HCT116 (cell line): ENCODE results near the gene CD99L2. TPM values are rescaled to one million over a fixed set of nuclear protein-coding genes. Genes with fewer than 3 reads are reported as not detected.

ENCODE experiments used
- ATAC-seq: fragments of 200-7000 bp; cut with Tn5 transposase; 2 replicates; pipeline ENCODE4 v1.9.1; 2020; ENCODE audit warnings: mild to moderate bottlenecking, moderate library complexity
- BruUV-seq: library from RNA; stranded (reverse); fragments of 400-500 nt; replicated peaks from 2 replicates; lab custom pipeline; 2021; lab: Mats Ljungman, UMichigan
- CTCF ChIA-PET: fragments of 300-600 bp; sonication (Branson Sonifier 250); formaldehyde crosslinking; loops from one replicate; lab custom pipeline; 2021; ENCODE audit warnings: antibody characterized with exemption; lab: Charles Lee
- POLR2A ChIA-PET: fragments of 300-600, 350-600 bp; sonication (Branson Sonifier 250); formaldehyde crosslinking; loops from one replicate; lab custom pipeline; 2021; ENCODE audit warnings: antibody characterized with exemption; lab: Charles Lee
- RAD21 ChIA-PET, 2 experiments: fragments of 300-600 bp; sonication (Branson Sonifier 250); formaldehyde crosslinking; loops; one replicate each; lab custom pipeline; 2023; ENCODE audit warnings: low total read pairs in 2 of 2; ENCODE audit not compliant: uncharacterized antibody in 2 of 2, unreplicated experiment in 2 of 2, low non-redundant PET in 1 of 2; lab: Charles Lee
- DNase-seq: peaks from one replicate; pipeline ENCODE4 v3.0.0-alpha.2; 2010; ENCODE audit warnings: low read depth, low spot score
- H2AFZ ChIP-seq: fragments of 200-600 bp; shearing (Covaris generic), sonication (generic); 2 replicates; pipeline ENCODE4 v1.6.1; 2017; ENCODE audit warnings: low read depth, mixed run types, mixed read lengths, antibody characterized with exemption, low read length; ENCODE audit not compliant: poor library complexity, severe bottlenecking
- H3K27ac ChIP-seq: 2 replicates; pipeline ENCODE4 v1.5.1; 2012; ENCODE audit warnings: low read depth, low read length
- H3K27me3 ChIP-seq: fragments of 200-600 bp; sonication (generic); 2 replicates; pipeline ENCODE4 v1.6.1; 2016; ENCODE audit warnings: mixed run types, low read length, mixed read lengths; ENCODE audit not compliant: insufficient read depth
- H3K36me3 ChIP-seq, 2 experiments: fragments of 200-500 bp in 1 of 2; fragments of 200-600 bp in 1 of 2; sonication (Bioruptor generic) in 1 of 2; sonication (generic) in 1 of 2; 2 replicates each; pipeline versions ENCODE4 v1.5.1 to v1.6.1; 2014 to 2016; ENCODE audit warnings: low read length in 2 of 2, inconsistent platforms in 1 of 2, mixed read lengths in 1 of 2, mixed run types in 1 of 2; ENCODE audit not compliant: insufficient read depth in 2 of 2, control insufficient read depth in 1 of 2
- H3K4me1 ChIP-seq, 2 experiments: fragments of 200-600 bp in 1 of 2; sonication (generic) in 1 of 2; 2 replicates each; pipeline versions ENCODE4 v1.5.1 to v1.6.1; 2012 to 2017; ENCODE audit warnings: low read length in 2 of 2, inconsistent platforms in 1 of 2, mild to moderate bottlenecking in 1 of 2, mixed read lengths in 1 of 2, mixed run types in 1 of 2, moderate library complexity in 1 of 2; ENCODE audit not compliant: insufficient read depth in 2 of 2, control insufficient read depth in 1 of 2
- H3K4me2 ChIP-seq: fragments of 200-600 bp; sonication (generic); 2 replicates; pipeline ENCODE4 v1.6.1; 2017; ENCODE audit warnings: mixed run types, low read length, mixed read lengths
- H3K4me3 ChIP-seq, 2 experiments: fragments of 200-600 bp in 1 of 2; sonication (generic) in 1 of 2; replicated peaks in 1 of 2; 2 replicates each; pipeline ENCODE4 v1.5.1; 2011 to 2016; ENCODE audit warnings: low read length in 2 of 2, control low read depth in 1 of 2, low read depth in 1 of 2, mild to moderate bottlenecking in 1 of 2, mixed read lengths in 1 of 2, mixed run types in 1 of 2
- H3K79me2 ChIP-seq: fragments of 200-600 bp; sonication (generic); 2 replicates; pipeline ENCODE4 v1.6.1; 2017; ENCODE audit warnings: mild to moderate bottlenecking, mixed run types, low read length, moderate library complexity, mixed read lengths; ENCODE audit not compliant: insufficient read depth
- H3K9ac ChIP-seq: fragments of 200-600 bp; sonication (generic); 2 replicates; pipeline ENCODE4 v1.6.1; 2016; ENCODE audit warnings: low read length, mixed read lengths
- H3K9me2 ChIP-seq: fragments of 200-600 bp; sonication (generic), shearing (Covaris generic); 2 replicates; pipeline ENCODE4 v1.6.1; 2017; ENCODE audit warnings: mixed run types, mild to moderate bottlenecking, moderate library complexity; ENCODE audit not compliant: insufficient read depth
- H3K9me3 ChIP-seq, 2 experiments: fragments of 200-500 bp in 1 of 2; fragments of 200-600 bp in 1 of 2; sonication (Bioruptor generic) in 1 of 2; sonication (generic) in 1 of 2; 2 replicates each; pipeline ENCODE4 v1.6.1; 2014 to 2017; ENCODE audit warnings: low read length in 2 of 2, mixed read lengths in 2 of 2, inconsistent platforms in 1 of 2, low read depth in 1 of 2, mild to moderate bottlenecking in 1 of 2, mixed run types in 1 of 2, moderate library complexity in 1 of 2; ENCODE audit not compliant: control insufficient read depth in 1 of 2, insufficient read depth in 1 of 2
- H4K20me1 ChIP-seq: fragments of 200-600 bp; sonication (generic), shearing (Covaris generic); 2 replicates; pipeline ENCODE4 v1.6.1; 2017; ENCODE audit warnings: mixed run types, mild to moderate bottlenecking, moderate library complexity; ENCODE audit not compliant: insufficient read depth
- CEBPB ChIP-seq: IDR thresholded peaks from 2 replicates; pipeline ENCODE4 v1.6.1; 2012; ENCODE audit warnings: low read depth
- CTCF ChIP-seq, 3 experiments: fragments of 200-600 bp in 1 of 3; sonication (generic) in 1 of 3; IDR thresholded peaks in 2 of 3; conservative IDR thresholded peaks in 1 of 3; 2 replicates each; pipeline ENCODE4 v1.5.1; 2012 to 2017; ENCODE audit warnings: low read depth in 2 of 3, low read length in 2 of 3, antibody characterized with exemption in 1 of 3, borderline replicate concordance in 1 of 3, control low read depth in 1 of 3, mild to moderate bottlenecking in 1 of 3, mixed read lengths in 1 of 3, mixed run types in 1 of 3, moderate library complexity in 1 of 3; ENCODE audit not compliant: insufficient read depth in 1 of 3
- ELF1 ChIP-seq: IDR thresholded peaks from 2 replicates; pipeline ENCODE4 v1.6.1; 2012; ENCODE audit warnings: low read depth, borderline replicate concordance
- FOSL1 ChIP-seq: IDR thresholded peaks from 2 replicates; pipeline ENCODE4 v1.6.1; 2012; ENCODE audit warnings: low read depth
- RAD21 ChIP-seq: IDR thresholded peaks from 2 replicates; pipeline ENCODE4 v1.6.1; 2012; ENCODE audit warnings: low read depth, mild to moderate bottlenecking
- intact Hi-C: fragments of 100-400 bp; cut with micrococcal nuclease; formaldehyde crosslinking; loops from 2 replicates; pipeline ENCODE4 v1.10.0; 2022
- total RNA-seq: library from RNA; stranded (reverse); gene quantifications from one replicate; pipeline ENCODE4 v1.2.1, GENCODE V29; 2021; ENCODE audit not compliant: unreplicated experiment
- TF ChIP-seq, protein P1 (sequence below): IDR thresholded peaks from 2 replicates; pipeline ENCODE4 v1.6.1; 2012; ENCODE audit warnings: low read depth
- TF ChIP-seq, protein P2 (sequence below): IDR thresholded peaks from 2 replicates; pipeline ENCODE4 v1.6.1; 2011; ENCODE audit warnings: mild to moderate bottlenecking, low read length, moderate library complexity; ENCODE audit not compliant: insufficient replicate concordance; ENCODE audit errors: extremely low read depth

The CD99L2 gene
- total RNA-seq, 1 experiment from 2014 or later: 6.2 TPM

DNA sequence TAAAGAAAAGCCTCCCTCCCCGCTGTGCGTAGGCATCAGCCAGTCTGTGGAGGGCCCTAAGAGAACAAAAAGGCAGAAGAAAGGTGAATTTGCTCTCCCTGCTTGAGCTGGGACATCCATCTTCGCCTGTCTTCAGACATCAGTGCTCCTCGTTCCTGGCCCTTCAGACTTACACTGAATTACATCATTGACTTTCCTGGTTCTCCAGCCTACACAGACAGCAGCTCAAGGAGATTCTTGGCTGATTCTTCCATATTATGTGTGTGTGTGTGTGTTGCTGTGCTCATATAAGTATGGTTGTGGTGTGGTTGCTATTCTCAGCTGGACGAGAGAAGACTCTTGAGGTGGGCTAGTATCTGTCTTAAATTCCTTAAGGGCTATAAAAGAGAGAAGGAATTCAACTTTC is 35.5 kb upstream of the CD99L2 start (continued):
- TF ChIP-seq CTCF (IDR thresholded peaks at IDR 0.05 in 2 of 3, conservative IDR thresholded peaks at IDR 0.05 in 1 of 3; ENCODE audit: borderline replicate concordance in 1 of 3, insufficient read depth in 1 of 3, low read depth in 2 of 3, low read length in 2 of 3) (no peak), ELF1 (no peak)
- TF ChIP-seq, protein P1, sequence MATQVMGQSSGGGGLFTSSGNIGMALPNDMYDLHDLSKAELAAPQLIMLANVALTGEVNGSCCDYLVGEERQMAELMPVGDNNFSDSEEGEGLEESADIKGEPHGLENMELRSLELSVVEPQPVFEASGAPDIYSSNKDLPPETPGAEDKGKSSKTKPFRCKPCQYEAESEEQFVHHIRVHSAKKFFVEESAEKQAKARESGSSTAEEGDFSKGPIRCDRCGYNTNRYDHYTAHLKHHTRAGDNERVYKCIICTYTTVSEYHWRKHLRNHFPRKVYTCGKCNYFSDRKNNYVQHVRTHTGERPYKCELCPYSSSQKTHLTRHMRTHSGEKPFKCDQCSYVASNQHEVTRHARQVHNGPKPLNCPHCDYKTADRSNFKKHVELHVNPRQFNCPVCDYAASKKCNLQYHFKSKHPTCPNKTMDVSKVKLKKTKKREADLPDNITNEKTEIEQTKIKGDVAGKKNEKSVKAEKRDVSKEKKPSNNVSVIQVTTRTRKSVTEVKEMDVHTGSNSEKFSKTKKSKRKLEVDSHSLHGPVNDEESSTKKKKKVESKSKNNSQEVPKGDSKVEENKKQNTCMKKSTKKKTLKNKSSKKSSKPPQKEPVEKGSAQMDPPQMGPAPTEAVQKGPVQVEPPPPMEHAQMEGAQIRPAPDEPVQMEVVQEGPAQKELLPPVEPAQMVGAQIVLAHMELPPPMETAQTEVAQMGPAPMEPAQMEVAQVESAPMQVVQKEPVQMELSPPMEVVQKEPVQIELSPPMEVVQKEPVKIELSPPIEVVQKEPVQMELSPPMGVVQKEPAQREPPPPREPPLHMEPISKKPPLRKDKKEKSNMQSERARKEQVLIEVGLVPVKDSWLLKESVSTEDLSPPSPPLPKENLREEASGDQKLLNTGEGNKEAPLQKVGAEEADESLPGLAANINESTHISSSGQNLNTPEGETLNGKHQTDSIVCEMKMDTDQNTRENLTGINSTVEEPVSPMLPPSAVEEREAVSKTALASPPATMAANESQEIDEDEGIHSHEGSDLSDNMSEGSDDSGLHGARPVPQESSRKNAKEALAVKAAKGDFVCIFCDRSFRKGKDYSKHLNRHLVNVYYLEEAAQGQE: no peak

DNA sequence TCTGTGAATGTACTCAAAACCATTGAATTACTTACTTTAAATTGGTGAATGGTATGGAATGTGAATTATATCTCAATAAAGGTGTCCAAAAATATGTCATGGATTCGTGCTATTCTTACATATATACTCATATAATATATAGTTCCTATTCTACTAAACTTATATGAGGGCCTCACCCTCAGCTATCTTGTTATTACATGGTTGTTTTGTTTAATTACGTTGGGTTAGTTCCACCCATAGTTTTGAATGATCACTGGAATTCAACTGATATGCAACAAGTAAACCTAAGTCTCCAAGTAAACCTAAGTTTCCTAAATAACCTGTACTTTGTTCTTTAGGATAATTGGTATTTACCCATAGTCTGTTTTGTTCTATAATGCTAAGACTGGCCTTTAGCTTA is 30.6 kb upstream of the CD99L2 start:
- H3K9ac ChIP-seq: no peak overlapping the region
- H3K4me3 ChIP-seq: no peak overlapping the region
- no TSS peak for BruUV-seq
- no peak for TF ChIP-seq FOSL1
- no peak for TF ChIP-seq RAD21
- no peak for TF ChIP-seq CEBPB
- TF ChIP-seq, protein P2, sequence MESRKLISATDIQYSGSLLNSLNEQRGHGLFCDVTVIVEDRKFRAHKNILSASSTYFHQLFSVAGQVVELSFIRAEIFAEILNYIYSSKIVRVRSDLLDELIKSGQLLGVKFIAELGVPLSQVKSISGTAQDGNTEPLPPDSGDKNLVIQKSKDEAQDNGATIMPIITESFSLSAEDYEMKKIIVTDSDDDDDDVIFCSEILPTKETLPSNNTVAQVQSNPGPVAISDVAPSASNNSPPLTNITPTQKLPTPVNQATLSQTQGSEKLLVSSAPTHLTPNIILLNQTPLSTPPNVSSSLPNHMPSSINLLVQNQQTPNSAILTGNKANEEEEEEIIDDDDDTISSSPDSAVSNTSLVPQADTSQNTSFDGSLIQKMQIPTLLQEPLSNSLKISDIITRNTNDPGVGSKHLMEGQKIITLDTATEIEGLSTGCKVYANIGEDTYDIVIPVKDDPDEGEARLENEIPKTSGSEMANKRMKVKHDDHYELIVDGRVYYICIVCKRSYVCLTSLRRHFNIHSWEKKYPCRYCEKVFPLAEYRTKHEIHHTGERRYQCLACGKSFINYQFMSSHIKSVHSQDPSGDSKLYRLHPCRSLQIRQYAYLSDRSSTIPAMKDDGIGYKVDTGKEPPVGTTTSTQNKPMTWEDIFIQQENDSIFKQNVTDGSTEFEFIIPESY: no peak
- intact Hi-C loops: no loop called here
- DNase-seq (no peak), ATAC-seq (no peak)
- H3K79me2 ChIP-seq: no peaks in the 10 kb centered on the region
- H3K27ac ChIP-seq: no peak overlapping the region
- no peaks in the 10 kb centered on the region for H3K27me3 ChIP-seq
- ChIA-PET POLR2A (no interaction called here), RAD21 (no interaction called here), CTCF (no interaction called here)
- no peaks in the 10 kb centered on the region for H3K4me1 ChIP-seq
- H4K20me1 ChIP-seq: no peaks in the 10 kb centered on the region
- H3K36me3 ChIP-seq: no peaks in the 10 kb centered on the region
- no peaks in the 10 kb centered on the region for H3K9me3 ChIP-seq
- H3K9me2 ChIP-seq: no peaks in the 10 kb centered on the region
- H2AFZ ChIP-seq: no peak overlapping the region
- no peak overlapping the region for H3K4me2 ChIP-seq
